Activated CD8-positive, alpha-beta memory T cell treated with anti-CD3 and anti-CD28 coated beads, Interleukin-2, amount 10 ng/mL, durations not matched to agents 7 days and 5 days (primary cell): ENCODE results near the gene PITPNB. TPM values are rescaled to one million over a fixed set of nuclear protein-coding genes. Genes with fewer than 3 reads are reported as not detected.

Experiments used
- ATAC-seq: fragments of 150-1000 bp; cut with Tn5 transposase; one replicate; pipeline ENCODE4 v1.10.0; 2021; ENCODE audit warnings: moderate library complexity
- CTCF ChIA-PET: fragments of 350-600 bp; sonication (Branson Sonifier 250); formaldehyde crosslinking; loops from one replicate; lab custom pipeline; 2021; ENCODE audit warnings: antibody characterized with exemption; lab: Charles Lee
- DNase-seq: peaks from one replicate; pipeline ENCODE4 v3.0.0-alpha.2; 2020
- H3K27ac Mint-ChIP-seq: one replicate; pipeline ENCODE4 v1.8.0; 2021; ENCODE audit warnings: mild to moderate bottlenecking, mixed read lengths
- H3K27me3 Mint-ChIP-seq: one replicate; pipeline ENCODE4 v1.8.0; 2021; ENCODE audit warnings: mixed read lengths
- H3K36me3 Mint-ChIP-seq: one replicate; pipeline ENCODE4 v1.8.0; 2021; ENCODE audit warnings: mild to moderate bottlenecking, mixed read lengths
- H3K4me1 Mint-ChIP-seq: one replicate; pipeline ENCODE4 v1.8.0; 2021; ENCODE audit warnings: mixed read lengths
- H3K4me3 Mint-ChIP-seq: one replicate; pipeline ENCODE4 v1.8.0; 2021; ENCODE audit warnings: mild to moderate bottlenecking, moderate library complexity, mixed read lengths
- H3K9me3 Mint-ChIP-seq: one replicate; pipeline ENCODE4 v1.8.0; 2022; ENCODE audit warnings: low read depth, mixed read lengths
- total RNA-seq, 2 experiments: library from RNA; stranded (reverse); gene quantifications; one replicate each; pipeline ENCODE4 v1.2.3, GENCODE V29; 2021

PITPNB gene
- total RNA-seq, 2 experiments from 2014 or later: 83.4 to 107 TPM

GRCh38 chr22:27937453-27937852 lies 18.4 kb upstream of the PITPNB start:
- Mint-ChIP-seq H3K27ac (no peak overlapping the region), H3K9me3 (no peaks in the 10 kb centered on the region), H3K4me1 (no peaks in the 10 kb centered on the region), H3K36me3 (peaks cover 25% of the 10 kb centered on the region), H3K27me3 (no peaks in the 10 kb centered on the region), H3K4me3 (no peak overlapping the region)
- ATAC-seq (no peak), DNase-seq (no peak)
- CTCF ChIA-PET: interaction anchor here (1.5 kb wide), 1 partner anchor 17 kb away, joined by 3 read pairs; no protein-coding TSS in a partner anchor

GRCh38 chr22:27935897-27936296 lies 16.8 kb upstream of the PITPNB start:
- no peak overlapping the region for H3K4me3 Mint-ChIP-seq
- ATAC-seq (no peak), DNase-seq (no peak)
- H3K9me3 Mint-ChIP-seq: no peaks in the 10 kb centered on the region
- CTCF ChIA-PET: no interaction called here
- peaks cover 18% of the 10 kb centered on the region for H3K36me3 Mint-ChIP-seq
- H3K27me3 Mint-ChIP-seq: no peaks in the 10 kb centered on the region
- no peaks in the 10 kb centered on the region for H3K4me1 Mint-ChIP-seq
- no peak overlapping the region for H3K27ac Mint-ChIP-seq

- H3K36me3 Mint-ChIP-seq: peaks cover 18% of the 10 kb centered on the region
- H3K27me3 Mint-ChIP-seq: no peaks in the 10 kb centered on the region
- no peak overlapping the region for H3K27ac Mint-ChIP-seq
- ATAC-seq (no peak), DNase-seq (no peak)
- CTCF ChIA-PET: interaction anchor here (1.0 kb wide), 1 partner anchor 47 kb away, joined by 3 read pairs; no protein-coding TSS in a partner anchor
- no peaks in the 10 kb centered on the region for H3K9me3 Mint-ChIP-seq
- H3K4me1 Mint-ChIP-seq: no peaks in the 10 kb centered on the region
- no peak overlapping the region for H3K4me3 Mint-ChIP-seq
Observed at GRCh38 chr22:27934069-27934468, 15.0 kb upstream of the PITPNB start.

GRCh38 chr22:27933186-27933983 lies 14.3 kb upstream of the PITPNB start:
- no peaks in the 10 kb centered on the region for H3K9me3 Mint-ChIP-seq
- peaks cover 17% of the 10 kb centered on the region for H3K36me3 Mint-ChIP-seq
- H3K27me3 Mint-ChIP-seq: no peaks in the 10 kb centered on the region
- ATAC-seq (no peak), DNase-seq (no peak)
- CTCF ChIA-PET: interaction anchor here (1.0 kb wide), 1 partner anchor 46 kb away, joined by 3 read pairs; no protein-coding TSS in a partner anchor
- H3K4me3 Mint-ChIP-seq: no peak overlapping the region
- H3K27ac Mint-ChIP-seq: no peak overlapping the region
- H3K4me1 Mint-ChIP-seq: no peaks in the 10 kb centered on the region

GRCh38 chr22:27930331-27931060 lies 11.4 kb upstream of the PITPNB start:
- CTCF ChIA-PET: interaction anchor here (0.8 to 1.4 kb wide), 3 partner anchors 8 to 11 kb away, joined by 3 to 4 read pairs (median 3); partner anchors contain the start of gene PITPNB
- Mint-ChIP-seq H3K27me3 (no peaks in the 10 kb centered on the region), H3K4me3 (no peak overlapping the region), H3K9me3 (no peaks in the 10 kb centered on the region), H3K4me1 (peaks cover 6% of the 10 kb centered on the region), H3K27ac (no peak overlapping the region), H3K36me3 (peaks cover 19% of the 10 kb centered on the region)
- DNase-seq: no peak
- ATAC-seq: no peak

GRCh38 chr22:27927608-27928007 lies 8.6 kb upstream of the PITPNB start:
- no peak for DNase-seq
- H3K27ac Mint-ChIP-seq: no peak overlapping the region
- H3K4me3 Mint-ChIP-seq: no peak overlapping the region
- H3K9me3 Mint-ChIP-seq: no peaks in the 10 kb centered on the region
- no peak for ATAC-seq
- H3K27me3 Mint-ChIP-seq: no peaks in the 10 kb centered on the region
- peaks cover 14% of the 10 kb centered on the region for H3K4me1 Mint-ChIP-seq
- peaks cover 23% of the 10 kb centered on the region for H3K36me3 Mint-ChIP-seq
- CTCF ChIA-PET: interaction anchor here (1.2 kb wide), 2 partner anchors 29 to 48 kb away, joined by 3 to 4 read pairs; no protein-coding TSS in a partner anchor

- CTCF ChIA-PET: no interaction called here
- no peaks in the 10 kb centered on the region for H3K9me3 Mint-ChIP-seq
- no peak overlapping the region for H3K4me3 Mint-ChIP-seq
- H3K36me3 Mint-ChIP-seq: peaks cover 36% of the 10 kb centered on the region
- H3K27me3 Mint-ChIP-seq: no peaks in the 10 kb centered on the region
- ATAC-seq (no peak), DNase-seq (no peak)
- H3K4me1 Mint-ChIP-seq: peaks cover 32% of the 10 kb centered on the region
- H3K27ac Mint-ChIP-seq: no peak overlapping the region
Observed at GRCh38 chr22:27925331-27925730, 6.3 kb upstream of the PITPNB start.

GRCh38 chr22:27919942-27920755 lies 1.1 kb upstream of the PITPNB start:
- Mint-ChIP-seq H3K27ac (peak overlapping the region; percentile 99), H3K9me3 (no peaks in the 10 kb centered on the region), H3K4me3 (peak overlapping the region; percentile 98), H3K27me3 (peaks cover 2% of the 10 kb centered on the region), H3K36me3 (peaks cover 48% of the 10 kb centered on the region), H3K4me1 (peaks cover 59% of the 10 kb centered on the region)
- CTCF ChIA-PET: interaction anchor here (0.7 to 3.2 kb wide), 5 partner anchors 10 to 1553 kb away, joined by 3 to 7 read pairs (median 3); no protein-coding TSS in a partner anchor
- ATAC-seq (peak; percentile 40), DNase-seq (no peak)

- ATAC-seq (peak; percentile 24), DNase-seq (peak; percentile 74)
- no peaks in the 10 kb centered on the region for H3K9me3 Mint-ChIP-seq
- H3K4me1 Mint-ChIP-seq: peaks cover 73% of the 10 kb centered on the region
- peaks cover 2% of the 10 kb centered on the region for H3K27me3 Mint-ChIP-seq
- CTCF ChIA-PET: interaction anchor here (0.7 to 3.2 kb wide), 8 partner anchors 12 to 1552 kb away, joined by 3 to 7 read pairs (median 3); no protein-coding TSS in a partner anchor
- H3K4me3 Mint-ChIP-seq: peak overlapping the region; percentile 98
- peak overlapping the region; percentile 99 for H3K27ac Mint-ChIP-seq
- peaks cover 44% of the 10 kb centered on the region for H3K36me3 Mint-ChIP-seq
Observed at GRCh38 chr22:27918341-27919221, 475 bp downstream of the PITPNB start.

GRCh38 chr22:27915986-27916385 lies 3.1 kb downstream of the PITPNB start:
- ATAC-seq (no peak), DNase-seq (no peak)
- H3K4me3 Mint-ChIP-seq: no peak overlapping the region
- peaks cover 75% of the 10 kb centered on the region for H3K4me1 Mint-ChIP-seq
- CTCF ChIA-PET: interaction anchor here (1.4 to 1.9 kb wide), 2 partner anchors 17 to 29 kb away, joined by 4 to 5 read pairs; no protein-coding TSS in a partner anchor
- peaks cover 35% of the 10 kb centered on the region for H3K36me3 Mint-ChIP-seq
- no peaks in the 10 kb centered on the region for H3K9me3 Mint-ChIP-seq
- peaks cover 2% of the 10 kb centered on the region for H3K27me3 Mint-ChIP-seq
- no peak overlapping the region for H3K27ac Mint-ChIP-seq

- peaks cover 45% of the 10 kb centered on the region for H3K36me3 Mint-ChIP-seq
- no peak for DNase-seq
- CTCF ChIA-PET: interaction anchor here (0.6 to 1.4 kb wide), 6 partner anchors 9 to 96 kb away, joined by 3 to 5 read pairs (median 4); no protein-coding TSS in a partner anchor
- H3K27me3 Mint-ChIP-seq: no peaks in the 10 kb centered on the region
- H3K27ac Mint-ChIP-seq: peak overlapping the region; percentile 37
- H3K9me3 Mint-ChIP-seq: no peaks in the 10 kb centered on the region
- H3K4me3 Mint-ChIP-seq: no peak overlapping the region
- no peak for ATAC-seq
- H3K4me1 Mint-ChIP-seq: peaks cover 65% of the 10 kb centered on the region
Observed at GRCh38 chr22:27913162-27913741, 5.8 kb downstream of the PITPNB start.
